K562 (cell line): ENCODE results near the gene KIF6. TPM values are rescaled to one million over a fixed set of nuclear protein-coding genes. Genes with fewer than 3 reads are reported as not detected.

Source experiments
- ATAC-seq: fragments of 200-7000 bp; cut with Tn5 transposase; 3 replicates; pipeline ENCODE4 v1.9.1; 2020; ENCODE audit warnings: moderate library complexity
- BruUV-seq: library from RNA; stranded (reverse); fragments of 400-500 nt; replicated peaks from 2 replicates; lab custom pipeline; 2021; lab: Mats Ljungman, UMichigan
- CTCF ChIA-PET: fragments of 300-600 bp; formaldehyde crosslinking; extraction: SDS; loops from one replicate; lab custom pipeline; 2021; ENCODE audit warnings: low intra/inter-chr PET ratio; lab: Yijun Ruan, JAX
- POLR2A ChIA-PET: fragments of 300-600, 350-650 bp; sonication (Branson Sonifier 250); formaldehyde crosslinking; extraction: SDS; loops from one replicate; lab custom pipeline; 2021; ENCODE audit warnings: antibody characterized with exemption, inconsistent platforms; lab: Yijun Ruan, JAX
- DNase-seq, 4 experiments: peaks; one replicate each; pipeline versions ENCODE4 v3.0.0 to v3.0.0-alpha.2; 2011 to 2018; ENCODE audit warnings: low spot score in 3 of 4, mixed read lengths in 3 of 4; ENCODE audit errors: extremely low read depth in 1 of 4
- FAIRE-seq: peaks from 2 replicates; lab custom pipeline; 2011; peaks lifted over from hg19 to GRCh38; lab: Jason Lieb, UNC
- H2AFZ ChIP-seq: 2 replicates; pipeline ENCODE4 v1.6.0; 2011; ENCODE audit warnings: low read depth, low read length, control low read depth, inconsistent platforms
- H3K27ac ChIP-seq: fragments of 200-600 bp; 3 replicates; pipeline ENCODE4 v1.8.0; 2011; ENCODE audit warnings: low read depth, mild to moderate bottlenecking, control low read depth, inconsistent platforms, low read length, moderate library complexity, mixed read lengths; ENCODE audit errors: extremely low read depth
- H3K27me3 ChIP-seq, 2 experiments: fragments of 300-600 bp in 1 of 2; 2 replicates in 1 of 2; 3 replicates in 1 of 2; pipeline versions ENCODE4 v1.6.0 to v1.8.0; 2011; ENCODE audit warnings: inconsistent platforms in 2 of 2, low read length in 2 of 2, mild to moderate bottlenecking in 1 of 2, mixed read lengths in 1 of 2, moderate library complexity in 1 of 2; ENCODE audit not compliant: control insufficient read depth in 2 of 2, insufficient read depth in 2 of 2
- H3K36me3 ChIP-seq: fragments of 300-600 bp; 3 replicates; pipeline ENCODE4 v1.8.0; 2011; ENCODE audit warnings: mild to moderate bottlenecking, low read length, inconsistent platforms; ENCODE audit not compliant: control insufficient read depth, insufficient read depth
- H3K4me1 ChIP-seq, 2 experiments: fragments of 200-600 bp in 1 of 2; replicated peaks in 1 of 2; 2 replicates in 1 of 2; 3 replicates in 1 of 2; pipeline versions ENCODE4 v1.5.1 to v1.8.0; 2011; ENCODE audit warnings: inconsistent platforms in 2 of 2, low read length in 2 of 2, mild to moderate bottlenecking in 1 of 2, mixed read lengths in 1 of 2, moderate library complexity in 1 of 2; ENCODE audit not compliant: control insufficient read depth in 2 of 2, insufficient read depth in 2 of 2
- H3K4me2 ChIP-seq: 2 replicates; pipeline ENCODE4 v1.6.1; 2011; ENCODE audit warnings: low read length, control low read depth, inconsistent platforms, mixed read lengths; ENCODE audit not compliant: insufficient read depth
- H3K4me3 ChIP-seq: fragments of 200-600 bp; sonication (generic), shearing (Covaris generic); 2 replicates; pipeline ENCODE4 v1.5.1; 2016; ENCODE audit warnings: control low read depth, inconsistent platforms
- H3K79me2 ChIP-seq: fragments of 200-600 bp; 3 replicates; pipeline ENCODE4 v1.8.0; 2011; ENCODE audit warnings: low read length, inconsistent platforms; ENCODE audit not compliant: control insufficient read depth, insufficient read depth
- H3K9ac ChIP-seq, 2 experiments: 2 replicates each; pipeline versions ENCODE4 v1.6.0 to v1.6.1; 2011; ENCODE audit warnings: low read depth in 2 of 2, low read length in 2 of 2, control low read depth in 1 of 2, inconsistent platforms in 1 of 2, mild to moderate bottlenecking in 1 of 2, mixed read lengths in 1 of 2; ENCODE audit not compliant: insufficient read depth in 1 of 2
- H3K9me1 ChIP-seq: one replicate; pipeline ENCODE4 v1.6.0; 2011; ENCODE audit warnings: inconsistent platforms, mild to moderate bottlenecking, low read length, moderate library complexity; ENCODE audit not compliant: control insufficient read depth, insufficient read depth
- H3K9me3 ChIP-seq: replicated peaks from 2 replicates; pipeline ENCODE4 v1.5.1; 2011; ENCODE audit warnings: low read depth, low read length, inconsistent platforms; ENCODE audit not compliant: control insufficient read depth, insufficient read depth
- H4K20me1 ChIP-seq: replicated peaks from 2 replicates; pipeline ENCODE4 v1.6.1; 2011; ENCODE audit warnings: low read length, inconsistent platforms, mixed read lengths; ENCODE audit not compliant: control insufficient read depth, insufficient read depth
- ATF1 ChIP-seq, 2 experiments: fragments of 450-650 bp in 1 of 2; IDR thresholded peaks; 2 replicates each; pipeline ENCODE4 v1.6.1; 2016; ENCODE audit warnings: missing compliant biosample characterization in 1 of 2, missing genetic modification characterization in 1 of 2
- ATF3 ChIP-seq, 2 experiments: fragments of 450-650 bp in 1 of 2; sonication (generic) in 1 of 2; formaldehyde crosslinking in 1 of 2; IDR thresholded peaks in 1 of 2; conservative IDR thresholded peaks in 1 of 2; 2 replicates each; pipeline versions ENCODE4 v1.6.1 to v1.8.1; 2016 to 2023; ENCODE audit warnings: mild to moderate bottlenecking in 2 of 2, moderate library complexity in 2 of 2, inconsistent platforms in 1 of 2, missing genetic modification reagents in 1 of 2
- CBFA2T2 ChIP-seq: fragments of 450-650 bp; conservative IDR thresholded peaks from 2 replicates; pipeline ENCODE4 v1.6.1; 2017; ENCODE audit warnings: mild to moderate bottlenecking
- CBX1 ChIP-seq: sonication (generic); IDR thresholded peaks from 2 replicates; pipeline ENCODE4 v1.6.1; 2016; ENCODE audit warnings: antibody characterized with exemption, low read depth, mild to moderate bottlenecking
- CREB5 ChIP-seq: fragments of 250-450 bp; sonication (Bioruptor Pico); IDR thresholded peaks from 2 replicates; pipeline ENCODE4 v1.5.0; 2020; ENCODE audit warnings: mild to moderate bottlenecking
- DDX20 ChIP-seq: fragments of 450-650 bp; IDR thresholded peaks from 2 replicates; pipeline ENCODE4 v1.6.1; 2016; ENCODE audit warnings: missing genetic modification characterization, low read depth, mild to moderate bottlenecking, missing compliant biosample characterization, moderate library complexity
- MBD1 ChIP-seq: fragments of 250-450 bp; sonication (Bioruptor Pico); IDR thresholded peaks from 2 replicates; pipeline ENCODE4 v1.8.0; 2022; ENCODE audit warnings: inconsistent platforms
- MTA1 ChIP-seq: fragments of 450-650 bp; IDR thresholded peaks from 2 replicates; pipeline ENCODE4 v1.6.1; 2017; ENCODE audit warnings: borderline replicate concordance
- PTBP1 ChIP-seq: fragments of 200-400 bp; formaldehyde crosslinking; IDR thresholded peaks from 2 replicates; pipeline ENCODE4 v1.6.1; 2017; ENCODE audit warnings: low read depth, low read length
- ZBTB34 ChIP-seq: fragments of 250-450 bp; sonication (Bioruptor Pico); IDR thresholded peaks from 2 replicates; pipeline ENCODE4 v1.8.0; 2021; ENCODE audit warnings: mild to moderate bottlenecking, moderate library complexity
- ZNF175 ChIP-seq: fragments of 200-800 bp; sonication (Bioruptor generic); IDR thresholded peaks from 2 replicates; pipeline ENCODE4 v1.6.1; 2016; ENCODE audit warnings: low read depth, mild to moderate bottlenecking, missing genetic modification characterization, missing compliant biosample characterization
- WGBS: fragments of 100-300 bp; shearing (Covaris generic); methylation state at CpG from one replicate; pipeline ENCODE4 v1.1.6; 2016; ENCODE audit warnings: low coverage, mixed read lengths; ENCODE audit not compliant: insufficient coverage; ENCODE audit errors: missing lambda C conversion rate; 5-methylcytosine and 5-hydroxymethylcytosine counted together
- in situ Hi-C: fragments of 300-500 bp; cut with MboI; formaldehyde crosslinking; loops from 4 replicates; pipeline ENCODE4 v1.15.0; 2018; ENCODE audit warnings: inconsistent platforms, mixed read lengths
- intact Hi-C: fragments of 100-400 bp; cut with micrococcal nuclease; formaldehyde crosslinking; loops from 2 replicates; pipeline ENCODE4 v1.14.2; 2022
- polyA plus RNA-seq, 8 experiments: library from polyadenylated mRNA; depleted of rRNA in 4 of 8; stranded (reverse) in 5 of 8; unstranded in 3 of 8; fragments of >200 nt; fragmentation: Nextera tagmentation in 2 of 8; fragmentation: Illumina TruSeq in 1 of 8; extraction: Ambion mirVana in 2 of 8; extraction: Trizol in 1 of 8; gene quantifications; 2 replicates each; pipeline versions ENCODE4 v1.2.1 to v1.2.3, GENCODE V29; 2011 to 2014; ENCODE audit warnings: inconsistent platforms in 1 of 8, missing spikeins in 1 of 8
- total RNA-seq, 7 experiments: library from RNA; depleted of rRNA in 6 of 7; stranded (reverse); fragments of >200 nt in 6 of 7; fragmentation: Illumina TruSeq in 2 of 7; extraction: Trizol in 2 of 7; gene quantifications; 2 replicates each; pipeline versions ENCODE4 v1.2.1 to v1.2.3, GENCODE V29; 2011 to 2021; ENCODE audit warnings: low replicate concordance in 1 of 7

KIF6 gene
- total and polyA plus RNA-seq, 9 of the 15 experiments (the other 6 are each of a cell fraction or from before 2014, with no cell fraction given), result not detected

- POLR2A ChIA-PET, result interaction anchor here (0.8 kb wide), 1 partner anchor 171 kb away, joined by 3 read pairs; no protein-coding TSS in a partner anchor
- CTCF ChIA-PET, result no interaction called here
- in situ Hi-C loops, result no loop called here
- Histone ChIP-seq H3K36me3 (no peaks in the 10 kb centered on the region), H3K9me1 (no peaks in the 10 kb centered on the region), H3K4me1 (no peaks in the 10 kb centered on the region), H3K9ac (no peak overlapping the region), H2AFZ (no peak overlapping the region), H3K4me2 (no peak overlapping the region), H3K27ac (no peak overlapping the region), H3K4me3 (no peak overlapping the region), H3K9me3 (no peaks in the 10 kb centered on the region), H4K20me1 (no peaks in the 10 kb centered on the region; the same call in 1 of the 2 replicates), H3K27me3 (peaks cover 3 to 15% of the 10 kb centered on the region in 2 experiments; a peak in 3 of 5 replicates), H3K79me2 (no peaks in the 10 kb centered on the region)
- no peak for ATAC-seq
- TF ChIP-seq PTBP1 (no peak), CREB5 (CRISPR knock-in tag) (no peak), MTA1 (no peak), ATF3 (IDR thresholded peaks at IDR 0.05) (no peak), ATF3 (CRISPR knock-in tag; conservative IDR thresholded peaks at IDR 0.05) (no peak), ZNF175 (CRISPR knock-in tag) (no peak), DDX20 (no peak), CBFA2T2 (no peak), ATF1 (CRISPR knock-in tag; IDR thresholded peaks at IDR 0.05) (no peak), ATF1 (tag; IDR thresholded peaks at IDR 0.05) (no peak), CBX1 (no peak), MBD1 (CRISPR knock-in tag) (no peak), ZBTB34 (CRISPR knock-in tag) (no peak)
- DNase-seq, result no peak
- 0% methylated on average over 1 of the region's 1 CpG for WGBS
- FAIRE-seq, result no peak
- intact Hi-C loops, result no loop called here
- no TSS peak for BruUV-seq
Observed at GRCh38 chr6:39430446-39430845, 294.8 kb downstream of the KIF6 start.
